C4-2B (cell line): ENCODE data around the gene DBP.

ENCODE experiments used
- CTCF ChIP-seq: fragments of 450-650 bp; conservative IDR thresholded peaks from 2 replicates; pipeline ENCODE4 v1.5.1; 2017; ENCODE audit warnings: mild to moderate bottlenecking
- ZFX ChIP-seq: fragments of 450-650 bp; IDR thresholded peaks from 2 replicates; pipeline ENCODE4 v1.6.1; 2017

DNA sequence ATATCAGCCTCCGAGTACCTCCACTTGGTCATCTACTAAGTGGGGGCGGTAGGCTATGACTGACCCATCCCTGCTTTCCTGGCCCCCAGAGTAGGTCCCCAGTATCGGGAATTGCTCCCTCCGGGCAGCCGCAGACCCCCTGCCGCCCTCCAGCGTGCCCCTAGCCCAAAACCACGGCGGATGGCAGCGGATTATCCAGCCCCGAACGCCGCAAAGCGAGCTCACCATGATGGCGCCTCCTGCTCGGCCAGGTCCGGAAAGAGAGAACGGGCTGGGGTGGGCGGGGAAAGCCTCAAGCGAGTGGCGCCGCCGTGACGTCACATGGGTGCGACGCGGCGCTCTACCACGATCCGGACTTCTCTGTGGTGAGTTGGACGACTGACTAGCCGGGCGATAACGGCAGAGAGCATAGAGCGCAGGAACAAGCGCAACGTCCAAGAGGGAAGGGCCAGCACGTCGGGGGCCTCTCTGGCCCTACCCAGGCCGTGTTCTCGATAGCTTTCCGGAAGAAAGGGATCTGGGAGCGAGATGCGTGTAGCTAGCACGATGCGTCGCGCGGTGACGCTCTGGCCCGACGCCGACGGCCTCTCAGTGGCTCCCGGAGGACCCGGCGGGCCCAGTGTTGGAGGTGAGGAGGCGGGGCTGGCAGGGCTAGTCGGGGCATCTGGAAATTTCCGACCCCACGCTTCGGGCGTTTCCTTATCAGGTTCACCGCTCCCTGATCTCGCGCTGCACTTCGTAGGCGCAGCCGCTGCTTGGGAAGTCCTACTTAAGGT, 18.1 kb downstream of the DBP start, which contains the start of the genes RPL18 and SPHK2:
- no peak for TF ChIP-seq CTCF
- no peak for TF ChIP-seq ZFX
